Posterior vena cava (tissue), 2 donors: Measurements from ENCODE around the gene PTPRF. TPM values are rescaled to one million over a fixed set of nuclear protein-coding genes. Genes with fewer than 3 reads are reported as not detected.

Experiments
- DNase-seq: peaks from one replicate; pipeline ENCODE4 v3.0.0-alpha.2; 2020; ENCODE audit warnings: low spot score
- intact Hi-C, 2 donors: fragments of 100-400 bp; cut with DNase I; formaldehyde crosslinking; loops; one replicate each; pipeline versions ENCODE4 v1.14.1 to v1.14.2; 2022 to 2023
- total RNA-seq, 2 donors: library from RNA; stranded (reverse); fragmentation: NEBNext Ultra II Directional; extraction: Animal tissue kit (Norgen Biotek cat#: 25700); gene quantifications; one replicate each; pipeline ENCODE4 v1.2.1, GENCODE V29; 2021
- donor health status: DM: yes; HTN: yes; CAD: no.
- donor health status: DM: yes; HTN: yes; CAD: no.

PTPRF gene
- total RNA-seq, 2 donors from 2014 or later, result 59.0 to 68.3 TPM

DNA sequence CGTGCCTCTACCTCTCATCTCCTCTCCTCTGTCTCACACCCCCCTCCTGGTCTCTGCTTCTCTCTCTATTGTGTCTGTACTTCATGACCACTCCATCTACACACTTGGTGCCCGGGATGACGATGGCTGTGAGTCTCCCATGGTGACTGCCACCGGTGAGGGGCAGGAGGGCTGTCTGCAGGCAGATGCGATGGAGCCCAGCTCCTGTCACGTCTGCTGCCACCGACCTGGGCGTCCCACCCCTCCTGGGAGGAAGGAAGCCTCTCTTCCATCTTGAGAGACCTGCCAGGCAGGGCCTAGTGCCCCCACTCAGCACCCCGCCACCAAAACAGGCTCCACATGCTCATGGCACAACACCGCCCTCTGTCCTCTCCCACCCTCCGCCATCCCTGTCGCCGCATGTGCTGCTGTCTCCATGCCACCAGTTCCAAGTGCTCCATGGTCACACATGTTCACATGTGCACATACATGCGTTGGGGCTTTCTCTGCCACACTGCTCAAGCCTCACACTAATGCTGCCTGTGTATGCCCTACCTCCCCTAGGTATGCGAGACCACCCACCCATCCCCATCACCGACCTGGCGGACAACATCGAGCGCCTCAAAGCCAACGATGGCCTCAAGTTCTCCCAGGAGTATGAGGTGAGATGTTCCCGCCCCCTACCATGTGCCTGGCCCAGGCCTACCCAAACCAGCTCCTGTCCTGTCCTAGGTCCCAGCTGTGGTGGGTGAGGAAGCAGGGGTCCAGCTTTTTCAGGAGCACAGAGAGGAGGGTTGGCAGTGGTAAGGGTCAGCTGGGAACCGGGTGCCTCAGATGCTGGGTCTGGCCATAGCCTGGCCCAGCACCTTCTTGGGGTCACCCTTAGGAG is 82.6 kb downstream of the PTPRF start:
- DNase-seq, result no peak
- intact Hi-C loops, result no loop called here

DNA sequence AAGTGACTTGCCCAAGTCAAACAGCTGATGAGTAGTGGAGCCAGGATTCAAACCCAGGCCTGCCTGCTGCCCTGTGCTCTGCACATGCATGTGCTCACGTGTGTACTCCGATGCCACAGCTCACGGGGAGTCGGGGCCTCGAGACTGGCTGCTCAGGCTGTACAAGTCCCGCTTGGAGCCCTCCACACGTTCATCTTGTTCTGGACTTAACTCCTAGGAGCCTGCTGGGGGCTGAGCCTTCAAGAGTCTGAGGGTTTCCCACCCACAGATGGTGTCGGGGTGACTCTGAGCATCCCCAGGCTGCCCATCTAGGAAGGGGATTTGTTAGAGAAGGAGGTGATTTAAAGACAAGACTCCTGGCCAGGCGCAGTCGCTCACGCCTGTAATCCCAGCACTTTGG is 83.5 kb downstream of the PTPRF start:
- intact Hi-C loops, result no loop called here
- DNase-seq, result no peak

- intact Hi-C loops, result no loop called here
Observed at GRCh38 chr1:43614891-43615290, 84.2 kb downstream of the PTPRF start.

DNA sequence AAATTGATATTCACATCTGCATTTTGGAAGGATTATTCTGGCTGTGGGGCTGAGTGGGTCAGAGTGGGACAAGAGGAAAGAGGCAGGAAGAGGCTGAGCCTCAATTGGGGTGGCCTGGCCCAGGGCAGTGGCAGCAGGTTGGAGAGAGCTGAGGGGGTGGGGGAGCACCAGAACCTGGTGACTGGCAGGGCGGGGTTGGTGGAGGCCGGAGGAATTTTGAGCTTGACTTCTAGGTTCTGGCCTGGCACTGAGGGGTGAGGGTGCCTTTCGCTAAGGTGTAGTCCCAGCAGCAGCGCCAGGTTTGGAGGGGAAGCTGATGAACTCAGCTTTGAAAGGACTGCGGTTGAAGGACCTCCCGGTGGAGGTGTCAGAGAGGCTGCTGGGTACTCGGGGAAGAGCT is 85.7 kb downstream of the PTPRF start:
- intact Hi-C loops, result no loop called here
- DNase-seq, result no peak

More at GRCh38 chr1:43614891-43615290, 84.2 kb downstream of the PTPRF start:
- no peak for DNase-seq

DNA sequence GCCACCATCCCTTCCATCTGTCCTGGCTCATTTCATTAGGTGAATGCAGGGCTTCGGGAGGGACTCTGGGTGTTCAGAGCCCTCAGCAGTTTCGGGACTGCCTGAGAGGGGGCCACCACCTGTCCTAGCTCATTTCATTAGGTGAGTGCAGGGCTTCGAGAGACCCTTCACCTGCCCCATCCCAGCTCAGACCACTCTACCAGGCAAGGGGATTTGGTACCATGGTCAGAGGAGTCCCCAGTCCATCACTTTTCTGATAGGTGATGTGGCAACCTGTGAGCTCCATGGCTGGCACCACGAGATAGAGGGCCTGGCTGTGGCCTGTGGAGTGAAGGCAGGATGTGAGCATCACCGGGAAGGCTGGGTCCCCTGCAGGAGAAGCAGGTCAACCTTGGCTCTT is 86.3 kb downstream of the PTPRF start:
- intact Hi-C loops, result no loop called here
- no peak for DNase-seq

DNA sequence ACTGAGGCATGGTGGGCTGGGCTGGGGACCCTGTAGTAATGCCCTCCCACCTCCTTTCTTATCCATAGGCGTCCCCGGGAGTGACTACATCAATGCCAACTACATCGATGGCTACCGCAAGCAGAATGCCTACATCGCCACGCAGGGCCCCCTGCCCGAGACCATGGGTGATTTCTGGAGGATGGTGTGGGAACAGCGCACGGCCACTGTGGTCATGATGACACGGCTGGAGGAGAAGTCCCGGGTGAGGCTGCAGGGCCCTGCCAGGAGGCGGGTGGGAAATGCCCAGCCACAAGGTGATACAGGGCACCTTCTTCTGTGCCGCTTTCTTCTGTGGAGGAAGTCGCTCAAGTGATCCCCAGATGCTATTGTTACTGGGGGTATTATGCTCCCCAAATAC is 87.0 kb downstream of the PTPRF start:
- DNase-seq, result no peak
- intact Hi-C loops, result no loop called here

- intact Hi-C loops, result no loop called here
- peak; percentile 57 for DNase-seq
Observed at GRCh38 chr1:43618521-43619313, 88.0 kb downstream of the PTPRF start.

- intact Hi-C loops, result no loop called here
- DNase-seq, result peak; percentile 65
Observed at GRCh38 chr1:43619314-43619790, 88.7 kb downstream of the PTPRF start.

- intact Hi-C loops, result no loop called here
- DNase-seq, result peak; percentile 76
Observed at GRCh38 chr1:43619996-43620920, 89.6 kb downstream of the PTPRF start.

DNA sequence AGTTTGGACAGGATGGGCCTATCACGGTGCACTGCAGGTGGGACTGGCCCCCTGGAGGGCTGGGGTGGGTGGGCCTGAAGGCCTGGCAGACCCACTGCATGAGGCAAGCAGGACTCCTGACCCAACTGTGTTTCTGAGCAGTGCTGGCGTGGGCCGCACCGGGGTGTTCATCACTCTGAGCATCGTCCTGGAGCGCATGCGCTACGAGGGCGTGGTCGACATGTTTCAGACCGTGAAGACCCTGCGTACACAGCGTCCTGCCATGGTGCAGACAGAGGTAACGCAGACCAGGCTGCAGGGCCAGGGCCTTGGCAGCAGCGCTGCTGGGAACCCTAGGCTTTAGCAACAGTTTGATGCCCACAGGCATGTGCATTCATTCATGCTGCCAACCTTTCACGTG is 90.3 kb downstream of the PTPRF start:
- intact Hi-C loops, result no loop called here
- DNase-seq, result peak; percentile 69

DNA sequence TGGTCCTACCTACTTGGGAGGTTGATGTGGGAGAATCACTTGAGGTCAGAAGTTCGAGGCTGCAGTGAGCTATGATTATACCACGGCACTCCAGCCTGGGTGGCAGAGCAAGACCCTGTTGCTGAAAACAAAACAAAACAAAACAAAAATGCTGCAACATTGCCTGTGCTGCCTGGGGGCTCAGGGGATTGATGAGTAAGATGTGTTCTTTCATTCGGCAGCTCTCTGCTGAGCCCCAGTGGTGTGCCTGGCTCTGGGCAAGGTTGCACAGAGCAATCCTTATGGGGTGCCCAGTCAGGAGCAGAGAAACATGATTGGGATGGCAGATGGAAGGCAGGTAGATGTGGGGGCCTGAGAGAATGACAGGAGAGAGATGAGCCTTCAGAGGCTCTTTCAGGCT is 90.7 kb downstream of the PTPRF start:
- DNase-seq, result peak; percentile 29

DNA sequence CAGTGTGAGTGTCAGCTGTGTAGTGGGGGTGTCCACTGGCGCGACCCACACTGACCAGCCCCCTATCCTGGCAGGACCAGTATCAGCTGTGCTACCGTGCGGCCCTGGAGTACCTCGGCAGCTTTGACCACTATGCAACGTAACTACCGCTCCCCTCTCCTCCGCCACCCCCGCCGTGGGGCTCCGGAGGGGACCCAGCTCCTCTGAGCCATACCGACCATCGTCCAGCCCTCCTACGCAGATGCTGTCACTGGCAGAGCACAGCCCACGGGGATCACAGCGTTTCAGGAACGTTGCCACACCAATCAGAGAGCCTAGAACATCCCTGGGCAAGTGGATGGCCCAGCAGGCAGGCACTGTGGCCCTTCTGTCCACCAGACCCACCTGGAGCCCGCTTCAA is 91.2 kb downstream of the PTPRF start:
- DNase-seq, result peak; percentile 68
- intact Hi-C loops, result no loop called here

More for the DNA sequence above, 90.7 kb downstream of the PTPRF start:
- intact Hi-C loops, result no loop called here

DNA sequence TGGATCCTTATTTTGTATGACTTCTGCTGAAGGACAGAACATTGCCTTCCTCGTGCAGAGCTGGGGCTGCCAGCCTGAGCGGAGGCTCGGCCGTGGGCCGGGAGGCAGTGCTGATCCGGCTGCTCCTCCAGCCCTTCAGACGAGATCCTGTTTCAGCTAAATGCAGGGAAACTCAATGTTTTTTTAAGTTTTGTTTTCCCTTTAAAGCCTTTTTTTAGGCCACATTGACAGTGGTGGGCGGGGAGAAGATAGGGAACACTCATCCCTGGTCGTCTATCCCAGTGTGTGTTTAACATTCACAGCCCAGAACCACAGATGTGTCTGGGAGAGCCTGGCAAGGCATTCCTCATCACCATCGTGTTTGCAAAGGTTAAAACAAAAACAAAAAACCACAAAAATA is 91.8 kb downstream of the PTPRF start:
- intact Hi-C loops, result no loop called here
- DNase-seq, result peak; percentile 50

- intact Hi-C loops, result no loop called here
- peak; percentile 22 for DNase-seq
Observed at GRCh38 chr1:43622901-43623780, 92.5 kb downstream of the PTPRF start.

GRCh38 chr1:43625063-43625780 is 94.5 kb downstream of the PTPRF start:
- intact Hi-C loops, result no loop called here
- peak; percentile 50 for DNase-seq

DNA sequence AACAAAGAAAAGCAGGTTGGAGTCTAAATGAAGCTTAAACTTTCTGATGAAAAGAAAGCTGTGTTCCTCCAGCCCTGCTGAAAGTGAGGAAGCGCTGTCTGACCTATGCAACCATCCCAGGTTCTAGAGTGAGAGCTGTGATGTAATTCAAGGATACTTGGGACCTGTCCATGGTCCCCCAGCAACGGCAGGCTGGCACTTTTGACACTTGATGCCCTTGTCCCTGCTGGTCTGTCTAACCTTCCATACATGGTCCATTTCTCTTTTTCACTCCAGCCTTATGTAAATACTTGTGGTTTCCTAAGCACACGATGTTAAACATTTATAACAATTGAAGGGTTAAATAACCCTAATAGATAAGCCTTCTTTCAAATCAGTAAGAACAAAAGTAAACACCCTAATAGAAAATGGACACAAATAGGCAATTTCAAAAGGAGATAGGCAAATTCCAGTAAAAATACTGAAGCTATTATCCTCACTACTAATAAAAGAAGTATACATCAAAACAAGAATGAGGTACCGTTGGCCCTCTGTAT is 101.5 kb downstream of the PTPRF start:
- intact Hi-C loops, result no loop called here
- peak; percentile 6 for DNase-seq

DNA sequence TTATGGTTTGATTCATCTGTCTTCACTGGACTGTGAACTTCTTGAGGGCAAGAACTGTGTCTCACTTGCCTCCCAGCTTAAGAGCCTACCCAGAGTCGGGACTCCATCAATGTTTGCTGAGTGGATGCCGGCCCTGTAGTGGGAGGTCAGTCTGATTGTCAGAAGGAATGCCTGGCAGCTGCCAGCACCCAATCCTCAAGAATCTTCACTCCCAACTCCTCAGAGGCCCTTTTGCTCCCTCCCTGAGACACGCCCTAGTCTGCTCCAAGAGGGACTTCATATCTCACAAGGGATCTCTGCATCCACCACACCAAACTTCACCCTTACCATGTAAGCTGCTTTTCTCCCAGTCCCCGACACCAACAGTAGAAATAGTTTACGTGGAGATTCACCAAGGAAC is 104.0 kb downstream of the PTPRF start:
- peak; percentile 28 for DNase-seq
- intact Hi-C loops, result no loop called here
